Activated T-helper 9 cell treated with anti-CD3 and anti-CD28 coated beads, Interleukin-2, amount 50 U/mL, for 16 hours (primary cell): ENCODE measurements around the gene DBH.

Source experiments
- DNase-seq: peaks from one replicate; pipeline ENCODE4 v3.0.0-alpha.2; 2020; ENCODE audit warnings: low read depth

The DBH gene

DNA sequence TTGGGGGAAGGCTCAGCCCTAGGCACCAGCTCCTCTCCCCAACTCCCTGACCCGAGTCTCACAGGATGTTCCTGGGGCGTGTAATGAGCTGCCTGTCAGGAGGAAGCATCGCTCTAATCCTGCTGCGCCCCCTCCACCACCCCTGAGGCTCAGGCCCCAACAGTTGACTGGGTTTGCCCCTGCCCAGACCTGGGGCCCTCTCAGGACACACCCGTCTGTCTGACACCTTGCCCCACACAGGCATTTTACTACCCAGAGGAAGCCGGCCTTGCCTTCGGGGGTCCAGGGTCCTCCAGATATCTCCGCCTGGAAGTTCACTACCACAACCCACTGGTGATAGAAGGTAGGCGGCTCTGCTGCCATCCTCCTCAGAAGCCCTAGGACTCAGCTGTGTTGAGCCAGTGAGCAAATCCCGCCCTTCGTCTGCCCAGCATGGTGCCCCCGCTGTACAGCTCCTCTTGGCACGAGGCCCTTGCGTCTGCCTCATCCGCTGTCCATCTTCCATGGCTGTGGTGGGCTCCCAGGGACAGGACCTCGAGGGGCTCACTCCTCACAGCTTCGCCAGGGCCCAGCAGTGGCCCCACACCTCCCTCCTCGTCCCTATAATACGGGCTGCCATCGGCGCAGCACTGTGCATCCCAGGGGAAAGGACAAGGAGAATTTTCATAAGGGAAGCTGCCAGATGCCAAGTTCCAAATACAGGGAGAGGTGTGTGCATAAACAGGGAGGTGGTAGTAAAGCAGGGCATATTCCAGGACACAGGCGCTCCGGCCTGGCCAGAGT lies 8.0 kb downstream of the DBH start:
- DNase-seq, result no peak

DNA sequence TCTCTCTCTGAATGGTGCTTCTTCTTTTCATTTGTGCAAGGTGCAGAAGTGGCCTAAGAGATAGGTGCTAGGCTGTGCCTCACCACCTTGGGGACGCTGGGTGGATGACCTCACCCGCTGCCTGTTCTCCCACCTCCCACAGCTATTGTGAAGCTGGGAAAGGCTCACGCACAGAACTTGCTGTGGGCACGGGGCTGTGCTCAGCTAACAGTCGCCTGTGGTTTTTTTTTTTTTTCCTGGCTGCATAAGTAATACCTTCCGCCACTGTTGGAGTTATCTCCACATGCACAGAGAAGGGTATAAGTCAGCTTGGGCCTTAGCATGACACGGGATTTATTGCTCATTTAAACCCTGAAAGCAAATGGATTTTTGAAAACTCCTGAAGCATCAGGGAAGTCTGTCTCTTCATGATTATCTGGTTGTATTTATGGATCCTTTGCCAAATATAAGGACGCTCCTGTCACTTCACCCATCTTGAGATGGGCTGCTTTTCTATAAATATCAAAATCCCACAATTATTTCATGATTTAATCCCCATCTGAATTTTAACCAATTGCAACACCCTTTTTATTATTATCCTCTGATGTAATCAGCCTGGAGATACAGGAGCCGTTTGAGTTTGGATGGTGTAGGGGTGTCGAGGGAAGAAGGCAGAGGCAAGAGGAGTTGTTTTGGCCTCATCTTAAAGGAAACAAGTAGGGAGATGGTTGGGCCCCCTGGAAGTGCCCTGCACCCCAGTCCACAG lies 9.0 kb downstream of the DBH start:
- no peak for DNase-seq

DNA sequence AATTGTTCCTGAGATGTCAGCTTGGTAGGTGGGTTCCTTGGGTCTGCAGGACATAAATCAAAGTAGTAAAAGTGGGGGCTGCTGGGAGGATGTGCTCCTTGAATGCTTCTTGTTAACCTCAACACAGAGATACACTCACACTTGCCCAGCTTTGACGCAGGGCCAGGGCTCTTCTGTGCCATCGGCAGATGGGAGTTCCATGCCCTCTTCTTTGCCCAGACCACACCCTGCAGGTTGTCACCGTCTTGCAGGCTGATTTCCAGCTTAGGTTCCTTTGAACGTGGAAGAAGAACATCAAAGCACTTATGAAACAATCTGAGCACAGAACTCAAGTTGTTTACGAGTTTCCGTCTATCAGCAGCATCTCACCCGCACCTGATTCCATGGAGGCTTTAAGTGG lies 11.0 kb downstream of the DBH start:
- DNase-seq, result no peak

DNA sequence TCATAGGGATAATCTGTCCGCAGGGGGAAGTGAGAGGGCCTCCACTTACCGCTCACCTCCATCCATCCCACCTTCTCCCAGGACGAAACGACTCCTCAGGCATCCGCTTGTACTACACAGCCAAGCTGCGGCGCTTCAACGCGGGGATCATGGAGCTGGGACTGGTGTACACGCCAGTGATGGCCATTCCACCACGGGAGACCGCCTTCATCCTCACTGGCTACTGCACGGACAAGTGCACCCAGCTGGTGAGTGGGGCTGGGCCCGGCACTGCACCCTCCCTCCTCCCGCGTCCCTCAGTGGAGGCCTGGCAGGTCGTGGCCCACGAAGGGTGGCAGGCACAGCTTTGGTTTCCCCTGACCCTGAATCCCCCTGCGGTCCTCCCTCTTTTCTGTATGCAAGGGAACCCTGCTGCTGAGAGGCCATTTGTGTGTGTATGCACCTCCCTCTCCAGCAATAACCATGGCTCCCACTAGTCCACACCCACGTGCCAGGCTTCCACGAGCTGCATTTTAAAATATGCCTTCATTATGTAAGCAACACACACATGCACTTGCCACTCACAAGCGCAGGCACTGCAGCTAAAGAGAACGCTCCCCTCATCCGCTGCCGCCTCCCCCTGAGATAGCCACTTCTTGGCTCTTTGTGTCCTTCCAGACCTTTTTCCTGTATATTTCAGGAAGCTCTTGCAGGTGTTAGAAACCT lies 11.8 kb downstream of the DBH start:
- DNase-seq, result no peak

DNA sequence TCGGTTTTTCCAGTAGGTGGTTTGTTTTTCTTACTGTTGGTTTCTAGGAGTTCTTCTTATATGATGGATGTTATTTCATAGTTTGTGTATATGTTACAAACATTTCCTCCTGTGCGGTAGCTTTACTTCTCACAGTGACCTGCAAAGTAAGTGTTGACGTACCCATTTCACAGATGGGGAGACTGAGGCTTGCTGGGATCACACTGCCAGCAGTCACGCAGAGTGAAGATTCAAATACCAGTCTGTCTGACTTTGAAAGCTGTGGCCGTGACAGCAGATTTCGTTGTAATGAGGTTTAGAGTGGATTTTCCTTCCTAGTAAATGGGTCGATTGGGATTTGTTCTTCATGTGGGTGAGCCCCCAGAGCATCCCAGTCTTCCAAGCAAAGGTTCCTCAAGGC lies 13.0 kb downstream of the DBH start:
- no peak for DNase-seq

DNA sequence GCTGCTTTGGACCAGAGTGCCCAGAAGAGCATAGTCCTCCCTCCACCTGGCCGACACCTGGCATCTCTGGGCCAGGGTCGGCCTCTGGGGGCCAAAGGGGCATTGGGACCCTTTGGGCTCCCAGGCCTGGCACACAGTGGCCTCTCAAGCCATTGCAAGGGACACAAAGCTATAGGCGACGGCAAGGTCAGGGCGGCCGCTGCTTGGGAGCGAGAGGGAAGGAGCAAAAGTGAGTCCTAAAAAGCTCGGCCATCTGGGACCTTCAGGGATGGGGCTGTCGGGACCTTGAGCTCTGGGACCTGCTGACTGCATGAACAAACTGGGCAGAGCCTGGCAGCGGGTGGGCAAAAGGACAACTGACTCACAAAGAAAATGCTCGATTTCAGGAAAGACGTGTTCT lies 13.9 kb downstream of the DBH start:
- DNase-seq, result no peak

DNA sequence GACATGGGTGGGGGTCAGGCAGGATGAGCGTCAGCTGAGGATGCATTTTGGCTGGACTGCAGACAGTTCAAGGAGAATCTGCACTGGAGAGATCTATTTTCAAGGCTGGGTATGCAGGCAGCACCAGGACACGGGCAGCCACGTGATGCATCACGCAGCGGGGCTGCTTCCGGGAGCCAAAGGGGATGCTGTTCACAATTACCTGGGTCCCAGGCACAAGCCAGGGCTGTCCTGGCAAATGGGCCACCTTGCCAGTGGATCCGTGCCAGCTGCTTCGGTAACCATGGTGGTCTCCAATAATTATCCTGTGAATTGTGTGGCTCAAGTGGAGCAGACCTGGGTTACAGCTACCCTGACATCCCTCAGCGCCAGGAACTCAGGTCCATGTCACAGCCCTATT lies 17.5 kb downstream of the DBH start:
- no peak for DNase-seq

DNA sequence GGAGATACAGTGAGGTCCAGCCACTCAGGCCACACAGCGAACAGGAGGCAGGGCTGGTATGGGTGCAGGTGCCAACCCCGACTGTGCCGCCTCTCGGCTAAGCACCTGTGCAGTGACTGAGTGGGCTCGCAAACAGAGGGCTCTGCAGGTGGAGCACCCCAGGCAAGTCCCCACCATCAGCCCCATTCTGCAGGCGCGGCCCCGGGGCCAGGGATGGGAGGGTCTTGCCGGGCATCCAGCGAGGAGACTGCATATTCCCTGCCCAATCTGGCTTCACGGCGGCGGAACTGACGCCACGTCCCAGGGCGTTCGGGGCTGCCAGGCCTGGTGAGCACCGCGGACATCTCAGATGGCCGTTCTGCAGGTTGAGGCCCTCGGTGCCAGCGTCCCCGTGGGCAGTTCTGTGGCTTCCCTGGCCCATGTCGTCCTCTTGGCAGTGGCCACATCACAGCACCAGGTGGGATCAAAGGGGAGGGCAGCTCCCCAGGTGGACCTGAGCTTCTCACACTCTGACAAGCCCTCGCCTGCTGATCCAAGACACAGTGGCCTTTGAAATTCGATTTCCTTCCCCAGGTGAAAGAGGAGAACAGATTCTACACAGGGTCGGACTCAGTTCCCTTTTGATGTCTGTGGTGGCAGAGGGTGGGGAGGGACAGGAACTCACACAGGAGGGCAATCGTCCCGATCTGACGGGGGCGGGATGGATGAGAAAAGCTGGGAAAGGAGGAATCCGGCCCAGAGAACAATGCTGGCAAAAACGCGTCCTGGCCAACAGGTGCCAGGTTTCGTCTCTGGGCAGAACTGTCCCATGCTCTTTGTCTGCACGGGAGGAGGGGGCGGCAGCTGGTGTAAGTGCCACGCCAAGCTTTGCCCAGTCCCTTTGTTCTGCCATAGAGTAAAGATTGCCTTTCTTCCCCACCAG lies 18.8 kb downstream of the DBH start:
- DNase-seq, result no peak

DNA sequence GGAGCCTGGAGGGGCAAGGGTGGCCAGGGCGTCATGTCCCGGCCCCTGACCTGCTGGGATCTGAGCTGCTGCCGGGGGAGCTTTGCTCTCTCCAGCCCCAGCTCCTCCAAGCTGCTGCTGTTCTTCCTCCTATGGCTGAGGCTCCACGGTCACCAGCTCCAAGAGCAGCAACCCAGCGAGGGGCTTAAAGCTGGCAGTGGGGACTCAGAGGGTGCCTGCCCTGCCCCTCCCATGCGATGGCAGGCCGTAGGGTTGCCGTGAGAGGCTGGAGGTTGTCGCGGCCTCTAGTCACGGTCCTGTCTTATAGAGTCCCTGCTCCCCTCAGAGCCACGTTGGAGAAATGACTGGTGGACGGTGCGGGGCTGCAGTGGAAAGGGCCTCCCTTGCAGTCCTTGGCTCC lies 19.5 kb downstream of the DBH start:
- no peak for DNase-seq

DNA sequence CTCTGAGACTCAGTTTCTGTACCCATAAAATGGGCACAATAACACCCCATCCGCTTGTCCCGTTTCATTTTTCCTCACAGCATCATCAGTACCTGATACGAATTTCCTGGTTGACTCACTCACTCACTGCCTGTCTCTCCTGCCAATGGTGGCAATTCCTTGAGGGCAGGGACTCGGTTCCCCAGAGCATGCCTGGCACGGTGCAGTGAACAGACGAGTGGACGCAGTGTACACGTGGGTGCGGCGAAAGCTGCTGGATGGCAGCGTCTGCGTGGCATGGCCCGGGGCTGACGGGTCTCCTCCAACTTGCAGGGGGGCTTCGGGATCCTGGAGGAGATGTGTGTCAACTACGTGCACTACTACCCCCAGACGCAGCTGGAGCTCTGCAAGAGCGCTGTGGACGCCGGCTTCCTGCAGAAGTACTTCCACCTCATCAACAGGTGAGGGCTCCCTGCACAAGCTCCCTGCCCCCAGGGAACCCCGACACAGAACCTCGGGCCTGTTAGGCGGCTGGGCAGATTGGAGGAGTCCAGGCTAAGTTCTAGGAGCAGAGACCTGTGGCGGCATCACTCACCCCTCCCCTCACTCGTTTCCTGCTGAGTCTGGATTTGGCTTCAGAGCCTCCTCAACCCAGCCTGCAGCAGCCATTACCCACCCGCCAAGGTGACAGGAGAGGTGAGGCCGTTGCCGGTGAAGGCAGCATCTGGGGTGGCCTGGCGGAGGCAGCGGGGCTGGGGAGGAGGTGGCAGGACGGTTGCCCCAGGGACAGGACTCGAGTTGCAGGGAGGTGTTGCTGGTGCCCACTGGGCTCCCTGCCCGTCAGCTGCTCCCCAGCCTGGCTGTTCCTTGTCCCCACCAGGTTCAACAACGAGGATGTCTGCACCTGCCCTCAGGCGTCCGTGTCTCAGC lies 20.3 kb downstream of the DBH start:
- no peak for DNase-seq

DNA sequence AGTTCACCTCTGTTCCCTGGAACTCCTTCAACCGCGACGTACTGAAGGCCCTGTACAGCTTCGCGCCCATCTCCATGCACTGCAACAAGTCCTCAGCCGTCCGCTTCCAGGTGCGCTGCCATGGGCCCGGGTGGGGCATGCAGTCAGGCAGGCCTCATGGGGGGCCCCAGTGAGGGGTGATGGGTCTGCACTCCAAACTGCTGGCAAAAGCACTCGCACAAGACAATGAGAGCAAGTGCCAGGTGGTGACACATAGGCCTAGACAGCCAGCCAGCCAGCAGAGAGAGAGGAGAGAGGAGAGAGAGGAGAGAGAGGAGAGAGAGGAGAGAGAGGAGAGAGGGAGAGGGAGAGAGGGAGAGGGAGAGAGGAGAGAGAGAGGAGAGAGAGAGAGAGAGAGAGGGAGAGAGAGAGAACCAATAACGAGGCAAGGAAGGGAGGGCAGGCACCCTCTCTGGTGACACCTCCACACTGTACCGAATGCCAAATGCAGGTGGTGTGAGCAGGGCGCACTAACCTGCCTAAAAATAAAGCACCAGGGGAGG lies 21.0 kb downstream of the DBH start:
- DNase-seq, result no peak

DNA sequence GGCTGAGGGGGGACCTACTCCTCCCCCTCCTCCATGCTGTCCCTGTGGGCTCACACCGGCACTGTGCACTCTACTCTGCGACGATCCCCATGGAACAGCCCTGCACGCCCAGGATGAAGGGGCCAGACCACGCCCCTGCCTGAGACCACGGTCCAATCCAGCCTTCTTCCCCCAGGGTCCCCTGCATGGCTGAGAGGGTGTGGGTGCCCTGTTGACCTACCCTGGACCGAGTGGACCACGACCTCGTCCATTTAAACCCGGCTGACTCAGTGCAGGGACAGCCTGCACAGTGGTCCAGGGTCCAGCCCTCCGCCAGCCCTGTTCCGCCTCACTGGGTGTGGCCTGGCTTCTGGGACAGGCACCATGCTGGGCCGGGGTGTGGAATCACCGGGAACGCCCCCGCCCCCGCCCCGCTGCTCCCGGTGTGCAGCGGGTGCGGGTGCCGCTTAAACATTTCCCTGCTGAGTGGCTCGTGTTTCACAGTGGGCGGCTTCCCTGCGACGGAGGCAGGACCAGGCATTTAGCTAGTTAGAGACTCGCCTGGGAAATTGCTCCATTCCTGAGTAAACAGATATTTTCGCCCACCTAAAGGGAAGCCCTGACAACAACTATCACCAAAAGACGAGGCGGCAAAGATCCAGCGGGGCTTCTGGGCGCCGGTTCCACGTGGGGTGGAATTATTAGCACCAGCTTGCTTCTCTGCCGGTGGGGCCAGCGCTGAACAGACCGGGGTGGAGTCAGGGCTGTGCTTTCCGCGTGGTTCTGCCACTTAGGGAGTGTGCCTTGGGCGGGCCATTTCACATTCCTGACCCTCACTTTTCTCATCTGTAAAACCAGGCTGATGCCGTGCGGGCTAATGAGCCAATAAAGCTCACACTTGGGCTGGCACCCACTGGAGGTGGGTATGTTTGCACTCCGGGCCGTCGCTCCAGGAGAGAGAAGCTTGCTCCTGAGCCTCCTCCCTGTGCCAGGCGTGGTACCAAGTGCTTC lies 22.6 kb downstream of the DBH start:
- no peak for DNase-seq

DNA sequence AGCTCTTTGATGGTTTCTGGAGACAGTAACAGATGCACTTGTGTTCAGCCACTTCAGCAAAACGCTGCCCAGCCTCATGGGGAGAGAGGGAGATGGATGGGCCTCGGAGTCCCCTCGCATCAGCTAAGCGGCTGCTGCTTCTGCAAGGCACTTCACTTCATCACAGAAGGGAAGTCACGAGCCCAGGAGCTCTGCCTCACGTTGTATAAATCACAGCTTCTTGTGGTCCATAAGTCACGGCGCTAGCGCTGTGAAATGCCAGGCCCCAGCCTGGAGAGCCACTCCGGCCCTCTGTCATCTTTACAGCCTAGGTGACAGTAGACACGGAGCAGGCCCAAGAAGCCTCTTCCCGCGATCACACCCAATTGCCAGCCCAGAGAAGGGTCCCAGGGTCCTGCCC lies 23.4 kb downstream of the DBH start:
- no peak for DNase-seq

DNA sequence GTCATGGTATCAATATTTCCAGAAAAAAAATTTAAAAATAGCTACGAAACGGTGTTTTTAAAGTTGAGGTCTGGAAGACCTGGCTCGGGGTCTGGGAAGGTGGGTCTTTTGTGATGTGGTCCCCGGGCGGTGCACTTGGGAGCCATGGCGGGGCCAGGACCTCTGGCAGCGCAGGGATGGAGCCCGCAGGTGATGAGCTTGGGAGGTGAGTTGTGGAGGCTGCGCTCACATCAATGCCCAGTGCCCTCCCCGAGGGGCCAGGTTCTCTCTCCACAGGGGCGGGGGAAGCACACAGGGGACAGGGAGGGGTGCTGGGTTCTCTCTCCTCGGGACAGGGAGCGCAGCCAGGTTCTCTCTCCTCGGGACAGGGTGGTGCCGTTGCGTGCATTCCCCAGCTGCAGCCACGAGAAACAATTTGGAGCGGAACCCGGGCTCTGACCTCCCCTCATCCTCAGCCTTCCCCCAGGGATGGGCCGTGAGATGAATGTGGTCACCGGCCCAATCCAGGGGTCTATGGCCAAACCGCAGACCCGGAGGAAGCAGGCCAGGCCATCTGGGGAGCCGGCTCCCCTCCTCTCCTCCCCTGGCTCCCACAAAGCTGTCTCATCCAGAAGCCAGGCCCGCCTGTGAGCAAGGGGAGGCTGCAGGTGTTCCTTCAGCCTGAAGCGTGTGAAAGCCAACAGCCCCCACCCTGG lies 25.8 kb downstream of the DBH start:
- DNase-seq, result no peak

DNA sequence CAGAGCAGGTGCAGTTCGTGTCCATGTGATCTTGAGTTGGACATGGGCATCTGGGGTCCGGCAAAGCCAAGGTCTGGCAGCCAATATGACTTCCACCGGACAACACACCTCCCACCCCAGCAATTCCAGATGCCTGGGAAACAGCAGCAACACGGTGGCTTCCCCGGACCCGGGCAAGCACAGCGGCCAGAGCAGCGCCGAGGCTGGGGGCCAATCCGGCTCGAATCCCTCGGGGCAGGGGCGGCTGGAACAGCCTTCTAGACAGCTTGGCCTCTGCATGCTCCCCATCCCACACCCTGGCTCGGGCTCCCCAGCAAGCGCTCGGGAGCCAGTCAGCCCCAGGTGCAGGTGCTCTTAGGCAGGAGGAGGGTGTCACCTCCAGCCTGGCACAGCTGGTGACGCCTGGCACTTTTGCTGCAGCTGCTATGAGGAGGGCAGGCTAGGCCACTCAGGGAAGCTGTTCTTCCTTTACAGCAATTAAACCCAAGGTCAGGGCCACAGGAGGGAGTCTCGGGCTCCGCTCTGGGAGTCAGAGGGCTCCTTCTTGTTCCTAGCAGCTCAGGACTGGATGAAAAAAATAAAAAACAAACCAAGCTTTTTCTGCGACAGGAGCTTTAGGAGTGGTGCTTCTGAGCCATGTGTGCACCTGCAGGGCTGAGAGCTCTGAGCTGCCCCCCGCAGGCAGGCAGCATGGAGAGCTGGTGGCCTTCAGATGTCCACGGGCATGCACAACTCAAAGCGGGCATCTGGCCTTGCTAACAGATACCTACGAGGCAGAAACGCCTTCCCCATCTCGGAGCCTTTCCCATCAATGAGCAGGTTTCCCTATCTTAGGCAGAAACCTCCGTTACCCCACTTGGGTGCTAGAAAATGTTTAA lies 28.2 kb downstream of the DBH start:
- no peak for DNase-seq

DNA sequence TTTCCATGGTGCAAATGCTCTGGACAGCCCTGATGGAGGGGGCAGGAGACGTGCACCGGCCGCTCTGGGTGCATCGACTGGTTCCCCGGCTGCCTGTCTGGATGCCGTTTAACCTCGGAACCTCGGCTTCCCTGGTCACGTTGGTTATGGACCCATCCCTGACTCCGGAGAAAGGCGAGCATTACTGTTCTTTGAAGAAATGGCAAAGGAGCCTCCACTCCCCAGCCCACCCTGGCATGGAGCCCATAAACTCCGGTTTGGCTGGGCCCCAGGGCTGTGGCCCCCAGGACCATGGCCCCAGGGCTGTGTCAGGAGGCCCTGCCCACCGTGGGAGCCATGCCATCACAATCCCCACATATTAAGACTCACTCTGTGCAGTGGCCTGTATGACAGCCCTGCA lies 28.9 kb downstream of the DBH start:
- DNase-seq, result no peak

DNA sequence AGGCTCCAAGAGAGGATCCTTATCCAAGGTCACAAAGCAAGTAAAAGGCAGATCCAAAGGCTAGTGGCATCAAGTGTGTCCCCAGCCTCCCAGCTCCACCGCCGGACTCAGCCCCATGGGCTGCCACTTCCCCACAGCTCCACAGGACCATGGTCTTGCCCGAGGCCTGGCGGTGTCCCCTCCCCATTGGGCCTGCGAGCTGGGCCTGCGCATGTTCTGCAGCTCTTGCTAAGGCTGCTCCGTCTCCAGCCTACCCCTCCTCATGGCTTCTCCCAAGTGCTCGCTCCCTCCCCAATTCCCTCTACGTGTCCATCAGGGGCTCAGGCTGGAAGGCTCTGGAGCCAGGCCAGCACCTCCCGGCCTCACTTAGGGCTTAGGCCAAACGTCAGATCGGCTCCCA lies 29.4 kb downstream of the DBH start:
- no peak for DNase-seq

DNA sequence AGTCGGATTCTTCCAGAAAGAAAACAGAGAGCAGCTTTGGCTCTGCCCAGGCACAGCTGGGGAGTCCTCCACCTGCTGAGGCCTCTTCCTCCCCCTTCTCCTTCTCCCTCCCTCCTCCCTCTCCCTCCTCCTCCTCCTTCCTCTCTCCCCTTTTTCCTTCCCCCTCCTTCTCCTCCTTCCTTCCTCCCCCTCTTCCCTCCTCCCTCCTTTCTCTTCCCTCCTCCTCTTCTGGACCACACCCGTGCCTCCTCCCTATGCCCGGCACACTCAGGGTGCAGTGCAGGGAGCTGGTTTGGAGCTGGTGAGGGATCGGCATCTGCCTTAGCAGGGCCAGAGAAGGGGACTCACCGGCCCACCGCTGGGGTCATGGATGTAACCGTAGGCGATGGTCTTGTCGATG lies 30.2 kb downstream of the DBH start:
- no peak for DNase-seq
